Left ventricle myocardium inferior (tissue), 1 donor: ENCODE results near the gene APCDD1L. TPM values are rescaled to one million over a fixed set of nuclear protein-coding genes. Genes with fewer than 3 reads are reported as not detected.

Experiments used
- DNase-seq: peaks from one replicate; pipeline ENCODE4 v3.0.0-alpha.2; 2020
- H3K27ac ChIP-seq: fragments of 200-600 bp; replicated peaks from 2 replicates; pipeline ENCODE4 v1.8.0; 2021
- H3K27me3 ChIP-seq: fragments of 200-600 bp; 2 replicates; pipeline ENCODE4 v1.8.0; 2021; ENCODE audit warnings: low read depth
- H3K36me3 ChIP-seq: fragments of 200-600 bp; 2 replicates; pipeline ENCODE4 v1.8.0; 2021
- H3K4me1 ChIP-seq: fragments of 200-600 bp; 2 replicates; pipeline ENCODE4 v1.8.0; 2021
- H3K4me3 ChIP-seq: fragments of 200-600 bp; 2 replicates; pipeline ENCODE4 v1.8.0; 2021; ENCODE audit warnings: mild to moderate bottlenecking, moderate library complexity
- H3K9me3 ChIP-seq: fragments of 200-600 bp; replicated peaks from 2 replicates; pipeline ENCODE4 v1.8.0; 2021
- intact Hi-C: fragments of 100-400 bp; cut with micrococcal nuclease; formaldehyde crosslinking; loops from one replicate; pipeline ENCODE4 v1.11.0; 2022
- total RNA-seq: library from RNA; stranded (reverse); fragmentation: NEBNext Ultra II Directional; extraction: Animal tissue kit (Norgen Biotek cat#: 25700); gene quantifications from one replicate; pipeline ENCODE4 v1.2.1, GENCODE V29; 2021
- TF ChIP-seq, protein P1 (sequence below): fragments of 200-600 bp; IDR thresholded peaks from 2 replicates; pipeline ENCODE4 v1.8.0; 2021; ENCODE audit warnings: antibody characterized with exemption, mild to moderate bottlenecking, borderline replicate concordance
- donor health status: DM: no; HTN: yes; CAD: no; lungs with severe emphysema.

Gene APCDD1L
- total RNA-seq, 1 donor from 2014 or later, result 0.91 TPM

DNA sequence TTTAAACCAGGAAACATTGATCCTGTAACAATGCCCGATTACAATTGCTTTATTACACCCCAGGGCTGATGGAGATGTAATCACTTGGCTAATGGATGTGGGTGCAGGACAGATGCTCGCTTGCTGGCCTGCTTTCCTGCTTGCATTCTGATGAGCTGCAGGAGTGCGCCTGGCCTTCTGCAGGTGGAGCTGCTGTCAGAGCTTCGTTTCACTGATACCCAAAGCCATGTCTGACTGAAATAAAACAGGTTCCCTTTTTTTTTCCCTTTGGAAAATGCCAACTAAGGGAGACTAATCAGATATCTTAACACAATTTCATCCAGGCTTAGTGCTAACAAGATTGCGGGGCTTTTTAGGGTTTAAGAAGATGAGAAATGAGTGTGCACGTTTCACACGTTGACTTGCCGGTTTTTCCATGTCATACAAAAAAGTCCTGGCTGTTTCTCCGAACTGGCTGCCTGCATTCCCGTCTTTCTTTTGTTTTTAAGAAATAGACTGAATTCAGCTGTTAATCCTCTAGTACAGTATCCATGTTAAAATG is 65.4 kb downstream of the APCDD1L start:
- DNase-seq, result no peak
- Histone ChIP-seq H3K36me3 (peaks cover 34% of the 10 kb centered on the region), H3K27me3 (no peaks in the 10 kb centered on the region), H3K4me1 (peaks cover 17% of the 10 kb centered on the region), H3K27ac (no peak overlapping the region), H3K9me3 (peaks cover 6% of the 10 kb centered on the region), H3K4me3 (no peak overlapping the region)
- TF ChIP-seq, protein P1, sequence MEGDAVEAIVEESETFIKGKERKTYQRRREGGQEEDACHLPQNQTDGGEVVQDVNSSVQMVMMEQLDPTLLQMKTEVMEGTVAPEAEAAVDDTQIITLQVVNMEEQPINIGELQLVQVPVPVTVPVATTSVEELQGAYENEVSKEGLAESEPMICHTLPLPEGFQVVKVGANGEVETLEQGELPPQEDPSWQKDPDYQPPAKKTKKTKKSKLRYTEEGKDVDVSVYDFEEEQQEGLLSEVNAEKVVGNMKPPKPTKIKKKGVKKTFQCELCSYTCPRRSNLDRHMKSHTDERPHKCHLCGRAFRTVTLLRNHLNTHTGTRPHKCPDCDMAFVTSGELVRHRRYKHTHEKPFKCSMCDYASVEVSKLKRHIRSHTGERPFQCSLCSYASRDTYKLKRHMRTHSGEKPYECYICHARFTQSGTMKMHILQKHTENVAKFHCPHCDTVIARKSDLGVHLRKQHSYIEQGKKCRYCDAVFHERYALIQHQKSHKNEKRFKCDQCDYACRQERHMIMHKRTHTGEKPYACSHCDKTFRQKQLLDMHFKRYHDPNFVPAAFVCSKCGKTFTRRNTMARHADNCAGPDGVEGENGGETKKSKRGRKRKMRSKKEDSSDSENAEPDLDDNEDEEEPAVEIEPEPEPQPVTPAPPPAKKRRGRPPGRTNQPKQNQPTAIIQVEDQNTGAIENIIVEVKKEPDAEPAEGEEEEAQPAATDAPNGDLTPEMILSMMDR, result no peak
- intact Hi-C loops, result loop anchor here (10.0 kb wide), 1 partner anchor 205 kb away; no protein-coding TSS in a partner anchor

- H3K4me3 ChIP-seq, result no peak overlapping the region
- H3K4me1 ChIP-seq, result peaks cover 18% of the 10 kb centered on the region
- TF ChIP-seq, protein P1, result no peak
- peaks cover 42% of the 10 kb centered on the region for H3K36me3 ChIP-seq
- DNase-seq, result no peak
- H3K27me3 ChIP-seq, result no peaks in the 10 kb centered on the region
- intact Hi-C loops, result no loop called here
- H3K9me3 ChIP-seq, result no peaks in the 10 kb centered on the region
- no peak overlapping the region for H3K27ac ChIP-seq
Observed at GRCh38 chr20:58448958-58449357, 66.2 kb downstream of the APCDD1L start.

- Histone ChIP-seq H3K27me3 (no peaks in the 10 kb centered on the region), H3K9me3 (no peaks in the 10 kb centered on the region), H3K4me1 (peaks cover 10% of the 10 kb centered on the region), H3K4me3 (no peak overlapping the region), H3K36me3 (peaks cover 46% of the 10 kb centered on the region), H3K27ac (no peak overlapping the region)
- TF ChIP-seq, protein P1, result peak; percentile 74
- DNase-seq, result no peak
- intact Hi-C loops, result no loop called here
Observed at GRCh38 chr20:58447511-58448391, 67.4 kb downstream of the APCDD1L start.

DNA sequence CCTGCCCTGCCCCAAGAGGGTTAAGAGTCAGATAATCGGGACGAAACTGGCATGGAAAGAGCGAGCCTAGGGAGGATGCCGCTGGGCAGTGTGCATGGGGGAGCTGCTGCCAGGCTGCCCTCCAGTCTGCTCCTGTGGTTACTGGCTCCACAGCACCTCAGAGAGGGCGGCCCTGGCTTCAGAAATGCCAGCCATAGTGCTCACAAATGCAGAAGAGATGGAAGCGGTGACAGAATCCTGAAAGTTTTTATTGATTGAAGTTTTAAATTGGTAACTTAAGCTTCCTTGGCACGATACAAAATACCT is 68.3 kb downstream of the APCDD1L start:
- H3K27ac ChIP-seq, result no peak overlapping the region
- DNase-seq, result no peak
- intact Hi-C loops, result no loop called here
- no peak overlapping the region for H3K4me3 ChIP-seq
- H3K27me3 ChIP-seq, result no peaks in the 10 kb centered on the region
- TF ChIP-seq, protein P1, result no peak
- H3K9me3 ChIP-seq, result no peaks in the 10 kb centered on the region
- peaks cover 48% of the 10 kb centered on the region for H3K36me3 ChIP-seq
- H3K4me1 ChIP-seq, result peaks cover 8% of the 10 kb centered on the region

DNA sequence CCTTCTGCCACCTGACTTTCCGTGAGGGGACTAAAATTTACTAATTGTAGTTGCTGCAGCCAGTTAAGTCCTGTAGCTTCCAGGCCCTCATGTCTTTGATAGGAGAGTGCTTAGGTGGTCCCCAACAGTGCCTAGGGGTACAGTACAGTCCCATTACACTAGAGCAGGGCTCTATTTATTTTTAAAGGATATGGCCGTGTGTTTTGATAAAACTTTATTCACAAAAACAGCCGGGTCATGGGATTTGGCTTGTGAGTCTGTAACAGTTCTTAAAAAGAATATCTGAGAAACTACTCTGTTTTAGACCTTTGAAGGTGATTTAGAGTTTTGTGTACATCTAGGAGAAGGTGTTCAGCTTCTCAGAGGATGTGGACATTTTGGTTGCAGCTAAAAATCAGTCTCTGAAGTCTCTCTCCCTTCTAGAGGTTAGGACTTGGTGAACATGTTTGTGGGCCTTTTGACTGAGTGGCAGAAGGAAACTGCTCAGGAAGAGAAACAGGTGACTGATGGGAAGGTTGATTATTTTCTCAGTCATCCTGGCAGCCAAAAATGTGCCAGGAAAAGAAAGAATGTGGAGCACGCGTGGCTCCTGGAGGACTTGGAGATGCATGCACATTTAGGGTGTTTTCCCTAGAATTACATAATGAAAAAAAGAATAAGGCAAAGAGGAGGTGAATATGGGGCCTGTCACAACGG is 68.8 kb downstream of the APCDD1L start:
- H3K27ac ChIP-seq, result no peak overlapping the region
- TF ChIP-seq, protein P1, result no peak
- H3K4me1 ChIP-seq, result peaks cover 8% of the 10 kb centered on the region
- no peak for DNase-seq
- no peaks in the 10 kb centered on the region for H3K27me3 ChIP-seq
- intact Hi-C loops, result no loop called here
- H3K36me3 ChIP-seq, result peaks cover 48% of the 10 kb centered on the region
- no peak overlapping the region for H3K4me3 ChIP-seq
- H3K9me3 ChIP-seq, result no peaks in the 10 kb centered on the region
